Endothelial cell (in vitro differentiated cells): ENCODE results near the gene ZNF367. TPM values are rescaled to one million over a fixed set of nuclear protein-coding genes. Genes with fewer than 3 reads are reported as not detected.

Experiments used
- DNase-seq: peaks from one replicate; pipeline ENCODE4 v3.0.0; 2021; ENCODE audit warnings: low spot score
- H3K27ac Mint-ChIP-seq: one replicate; pipeline ENCODE4 v1.8.0; 2021; ENCODE audit warnings: mixed read lengths, inconsistent platforms; ENCODE audit not compliant: unreplicated experiment
- H3K27me3 Mint-ChIP-seq: one replicate; pipeline ENCODE4 v1.8.0; 2021; ENCODE audit warnings: mild to moderate bottlenecking, moderate library complexity, mixed read lengths, inconsistent platforms; ENCODE audit not compliant: unreplicated experiment
- H3K36me3 Mint-ChIP-seq: one replicate; pipeline ENCODE4 v1.8.0; 2021; ENCODE audit warnings: mild to moderate bottlenecking, low read depth, mixed read lengths, inconsistent platforms; ENCODE audit not compliant: unreplicated experiment
- H3K4me1 Mint-ChIP-seq: one replicate; pipeline ENCODE4 v1.8.0; 2021; ENCODE audit warnings: mild to moderate bottlenecking, mixed read lengths, inconsistent platforms; ENCODE audit not compliant: unreplicated experiment
- H3K4me3 Mint-ChIP-seq: one replicate; pipeline ENCODE4 v1.8.0; 2021; ENCODE audit warnings: mild to moderate bottlenecking, mixed read lengths, inconsistent platforms; ENCODE audit not compliant: unreplicated experiment
- H3K9me3 Mint-ChIP-seq: one replicate; pipeline ENCODE4 v1.8.0; 2021; ENCODE audit warnings: mixed read lengths, inconsistent platforms; ENCODE audit not compliant: unreplicated experiment
- CTCF ChIP-seq: fragments of 200-600 bp; sonication (generic); IDR thresholded peaks from one replicate; pipeline ENCODE4 v1.5.0; 2021; ENCODE audit warnings: antibody characterized with exemption; ENCODE audit not compliant: unreplicated experiment
- total RNA-seq: library from RNA; stranded (reverse); fragmentation: NEBNext Ultra II Directional; extraction: Animal tissue kit (Norgen Biotek cat#: 25700); gene quantifications from one replicate; pipeline ENCODE4 v1.2.1, GENCODE V29; 2021; ENCODE audit not compliant: unreplicated experiment

ZNF367 gene
- total RNA-seq, 1 donor from 2014 or later, result 2.2 TPM

GRCh38 chr9:96449523-96449844, 31.3 kb upstream of the ZNF367 start:
- Mint-ChIP-seq H3K27ac (peak overlapping the region; percentile 3), H3K4me3 (peak overlapping the region; percentile 86), H3K27me3 (peaks cover 6% of the 10 kb centered on the region), H3K4me1 (peaks cover 6% of the 10 kb centered on the region), H3K36me3 (peaks cover 4% of the 10 kb centered on the region), H3K9me3 (no peaks in the 10 kb centered on the region)
- no peak for TF ChIP-seq CTCF
- no peak for DNase-seq

DNA sequence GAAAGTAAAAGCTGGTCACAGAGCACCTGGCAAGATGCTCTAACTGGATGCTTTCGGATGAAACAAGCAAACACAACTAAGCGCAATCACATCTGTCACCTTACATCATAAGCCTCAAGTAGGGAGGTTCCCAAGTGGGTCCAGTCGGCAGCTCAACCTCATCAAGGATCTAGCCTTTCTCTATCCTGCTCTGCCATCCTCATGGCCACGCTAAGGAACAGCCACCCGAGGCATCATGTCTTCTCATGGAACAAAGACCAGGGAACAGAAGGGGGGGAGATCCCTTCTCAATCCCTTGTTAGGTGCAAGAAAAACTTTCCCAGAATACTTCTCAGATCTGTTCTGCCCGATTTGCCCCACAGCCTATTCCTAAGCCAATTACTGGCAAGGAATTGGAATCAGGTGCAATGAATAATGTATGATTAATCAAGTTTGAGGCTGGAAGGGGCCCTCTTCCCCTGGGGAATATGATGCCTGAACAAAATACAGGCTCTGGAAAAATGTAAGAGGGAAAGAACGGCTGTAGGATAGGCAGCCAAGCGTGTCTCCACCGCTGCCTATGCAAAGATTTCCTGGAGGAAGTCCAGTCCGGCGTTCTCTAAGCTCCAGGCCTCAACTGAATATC, 30.5 kb upstream of the ZNF367 start:
- Mint-ChIP-seq H3K27me3 (peaks cover 6% of the 10 kb centered on the region), H3K9me3 (no peaks in the 10 kb centered on the region), H3K27ac (no peak overlapping the region), H3K4me3 (peak overlapping the region; percentile 86), H3K4me1 (peaks cover 6% of the 10 kb centered on the region), H3K36me3 (peaks cover 4% of the 10 kb centered on the region)
- no peak for DNase-seq
- TF ChIP-seq CTCF, result no peak

- H3K36me3 Mint-ChIP-seq, result peaks cover 4% of the 10 kb centered on the region
- TF ChIP-seq CTCF, result no peak
- H3K27me3 Mint-ChIP-seq, result peaks cover 6% of the 10 kb centered on the region
- H3K4me3 Mint-ChIP-seq, result no peak overlapping the region
- peaks cover 6% of the 10 kb centered on the region for H3K4me1 Mint-ChIP-seq
- no peaks in the 10 kb centered on the region for H3K9me3 Mint-ChIP-seq
- H3K27ac Mint-ChIP-seq, result no peak overlapping the region
- DNase-seq, result no peak
These were observed 29.2 kb upstream of the ZNF367 start for GRCh38 chr9:96447406-96447805.

- no peak overlapping the region for H3K4me3 Mint-ChIP-seq
- H3K27me3 Mint-ChIP-seq, result no peaks in the 10 kb centered on the region
- H3K9me3 Mint-ChIP-seq, result no peaks in the 10 kb centered on the region
- H3K36me3 Mint-ChIP-seq, result no peaks in the 10 kb centered on the region
- TF ChIP-seq CTCF, result no peak
- no peaks in the 10 kb centered on the region for H3K4me1 Mint-ChIP-seq
- H3K27ac Mint-ChIP-seq, result no peak overlapping the region
- DNase-seq, result no peak
These were observed 24.3 kb upstream of the ZNF367 start for GRCh38 chr9:96442491-96442890.

DNA sequence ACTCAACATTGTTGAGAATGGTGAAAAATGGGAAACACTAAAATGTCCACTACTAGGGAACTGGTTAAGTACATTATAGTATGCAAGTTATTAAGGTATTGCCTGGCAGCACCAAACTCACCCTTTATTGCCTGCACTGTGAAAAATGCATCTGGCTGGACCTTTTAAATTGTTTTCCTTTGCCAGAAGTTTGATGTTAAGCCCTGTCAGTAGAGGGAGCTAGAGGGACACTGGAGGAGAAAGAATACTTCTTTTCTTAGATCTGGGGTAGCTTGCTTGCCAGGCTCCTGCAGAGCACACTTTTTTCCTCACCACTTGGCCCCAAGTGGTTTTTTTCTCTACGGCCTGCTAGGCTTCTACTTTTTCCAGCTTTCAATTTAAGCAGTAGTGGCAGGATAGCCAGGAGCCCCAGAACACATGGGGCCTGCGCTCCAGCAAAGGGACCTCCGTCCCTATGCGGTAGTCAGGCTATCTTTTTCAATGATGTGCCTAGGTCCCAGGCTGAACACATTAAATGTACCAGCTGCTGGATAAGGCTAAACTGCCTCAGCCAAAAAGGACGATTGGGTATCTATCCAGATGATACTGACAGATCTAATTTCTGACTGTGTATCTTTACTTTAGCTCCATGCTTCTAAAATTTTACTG, 23.8 kb upstream of the ZNF367 start:
- Mint-ChIP-seq H3K9me3 (no peaks in the 10 kb centered on the region), H3K4me1 (no peaks in the 10 kb centered on the region), H3K36me3 (no peaks in the 10 kb centered on the region), H3K27me3 (no peaks in the 10 kb centered on the region), H3K4me3 (no peak overlapping the region), H3K27ac (no peak overlapping the region)
- TF ChIP-seq CTCF, result peak; percentile 29
- DNase-seq, result peak; percentile 14
